A549 treated with dexamethasone at 1 μM for 4 hours (cell line): ENCODE measurements around the gene PHF1. TPM values are rescaled to one million over a fixed set of nuclear protein-coding genes. Genes with fewer than 3 reads are reported as not detected.

ENCODE experiments used
- total RNA-seq: library from RNA; stranded (reverse); fragments of 200-300 nt; extraction: Qiagen RNA extraction; gene quantifications from 5 replicates; pipeline ENCODE4 v1.2.3, GENCODE V29; 2022

Gene PHF1
- 10.9 to 17.3 TPM (median 15.4 TPM) in 5 replicates for total RNA-seq

GRCh38 chr6:33410711-33411631 is at the start of gene PHF1:
Gene PHF1 (plus strand): TSS chr6:33411014. CDS start chr6:33412264, 1,250 bp downstream.

GRCh38 chr6:33391278-33391921 is 19.4 kb upstream of the PHF1 start, which contains the start of gene KIFC1:
Gene KIFC1 (plus strand): TSS chr6:33391823. CDS start chr6:33391986, 163 bp downstream.

GRCh38 chr6:33417903-33418689 is 7.3 kb downstream of the PHF1 start, which contains the start of gene CUTA:
Gene CUTA (minus strand): TSS chr6:33418107. CDS start chr6:33418000, 107 bp downstream.

GRCh38 chr6:33419580-33420490 is 9.0 kb downstream of the PHF1 start, which contains the start of gene SYNGAP1:
Gene SYNGAP1 (plus strand): TSS chr6:33420065. CDS start chr6:33420265, 200 bp downstream.

GRCh38 chr6:33454009-33454946 is 43.5 kb downstream of the PHF1 start, which contains the start of gene ZBTB9:
Gene ZBTB9 (plus strand): TSS chr6:33454576. CDS start chr6:33455101, 525 bp downstream.

Other genes with a start within 250 kb of the PHF1 start
- gene COL11A2, start 218.5 kb upstream of the PHF1 start, total RNA-seq = 0.51 to 0.91 TPM (median 0.81 TPM) in 5 replicates
- 16.1 to 20.8 TPM (median 19.2 TPM) in 5 replicates for gene RXRB, start 210.3 kb upstream of the PHF1 start, total RNA-seq
- gene SLC39A7, start 210.1 kb upstream of the PHF1 start, total RNA-seq = 103 to 110 TPM (median 108 TPM) in 5 replicates
- gene HSD17B8, start 206.4 kb upstream of the PHF1 start, total RNA-seq = 12.2 to 14.2 TPM (median 13.3 TPM) in 5 replicates
- gene RING1, start 202.5 kb upstream of the PHF1 start, total RNA-seq = 21.2 to 24.5 TPM (median 23.0 TPM) in 5 replicates
- 14.2 to 19.1 TPM (median 17.5 TPM) in 5 replicates for gene VPS52, start 139.1 kb upstream of the PHF1 start, total RNA-seq
- gene RPS18, start 138.9 kb upstream of the PHF1 start, total RNA-seq = 2,103 to 2,754 TPM (median 2,159 TPM) in 5 replicates
- 0.44 to 0.85 TPM (median 0.71 TPM) in 5 replicates for gene B3GALT4, start 133.9 kb upstream of the PHF1 start, total RNA-seq
- gene WDR46, start 121.8 kb upstream of the PHF1 start, total RNA-seq = 47.9 to 56.2 TPM (median 52.0 TPM) in 5 replicates
- 100 to 141 TPM (median 110 TPM) in 5 replicates for gene PFDN6, start 121.4 kb upstream of the PHF1 start, total RNA-seq
- gene RGL2, start 112.1 kb upstream of the PHF1 start, total RNA-seq = 8.6 to 14.7 TPM (median 12.5 TPM) in 5 replicates
- gene TAPBP, start 96.9 kb upstream of the PHF1 start, total RNA-seq = 33.4 to 52.9 TPM (median 47.7 TPM) in 5 replicates
- 2.3 to 3.4 TPM (median 2.9 TPM) in 5 replicates for gene ZBTB22, start 93.3 kb upstream of the PHF1 start, total RNA-seq
- 34.5 to 37.5 TPM (median 36.6 TPM) in 5 replicates for gene DAXX, start 88.1 kb upstream of the PHF1 start, total RNA-seq
- gene KIFC1, start 19.2 kb upstream of the PHF1 start, total RNA-seq = 35.6 to 45.1 TPM (median 44.0 TPM) in 5 replicates
- gene CUTA, start 7.1 kb downstream of the PHF1 start, total RNA-seq = 167 to 223 TPM (median 192 TPM) in 5 replicates
- gene SYNGAP1, start 9.1 kb downstream of the PHF1 start, total RNA-seq = 2.4 to 9.2 TPM (median 4.1 TPM) in 5 replicates
- 10.7 to 12.4 TPM (median 12.1 TPM) in 5 replicates for gene ZBTB9, start 43.6 kb downstream of the PHF1 start, total RNA-seq
- 39.6 to 42.9 TPM (median 41.0 TPM) in 5 replicates for gene BAK1, start 169.3 kb downstream of the PHF1 start, total RNA-seq
- gene ITPR3, start 210.3 kb downstream of the PHF1 start, total RNA-seq = 28.4 to 59.0 TPM (median 51.0 TPM) in 5 replicates